NCI-H2227 treated with DMSO at 0.1 percent for 48 hours (cell line): ENCODE data around the gene KDSR.

ENCODE experiments used
- DNase-seq: peaks from one replicate; lab custom pipeline; 2025; lab: John Stamatoyannopoulos, UW

Gene KDSR, protein sequence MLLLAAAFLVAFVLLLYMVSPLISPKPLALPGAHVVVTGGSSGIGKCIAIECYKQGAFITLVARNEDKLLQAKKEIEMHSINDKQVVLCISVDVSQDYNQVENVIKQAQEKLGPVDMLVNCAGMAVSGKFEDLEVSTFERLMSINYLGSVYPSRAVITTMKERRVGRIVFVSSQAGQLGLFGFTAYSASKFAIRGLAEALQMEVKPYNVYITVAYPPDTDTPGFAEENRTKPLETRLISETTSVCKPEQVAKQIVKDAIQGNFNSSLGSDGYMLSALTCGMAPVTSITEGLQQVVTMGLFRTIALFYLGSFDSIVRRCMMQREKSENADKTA

DNA sequence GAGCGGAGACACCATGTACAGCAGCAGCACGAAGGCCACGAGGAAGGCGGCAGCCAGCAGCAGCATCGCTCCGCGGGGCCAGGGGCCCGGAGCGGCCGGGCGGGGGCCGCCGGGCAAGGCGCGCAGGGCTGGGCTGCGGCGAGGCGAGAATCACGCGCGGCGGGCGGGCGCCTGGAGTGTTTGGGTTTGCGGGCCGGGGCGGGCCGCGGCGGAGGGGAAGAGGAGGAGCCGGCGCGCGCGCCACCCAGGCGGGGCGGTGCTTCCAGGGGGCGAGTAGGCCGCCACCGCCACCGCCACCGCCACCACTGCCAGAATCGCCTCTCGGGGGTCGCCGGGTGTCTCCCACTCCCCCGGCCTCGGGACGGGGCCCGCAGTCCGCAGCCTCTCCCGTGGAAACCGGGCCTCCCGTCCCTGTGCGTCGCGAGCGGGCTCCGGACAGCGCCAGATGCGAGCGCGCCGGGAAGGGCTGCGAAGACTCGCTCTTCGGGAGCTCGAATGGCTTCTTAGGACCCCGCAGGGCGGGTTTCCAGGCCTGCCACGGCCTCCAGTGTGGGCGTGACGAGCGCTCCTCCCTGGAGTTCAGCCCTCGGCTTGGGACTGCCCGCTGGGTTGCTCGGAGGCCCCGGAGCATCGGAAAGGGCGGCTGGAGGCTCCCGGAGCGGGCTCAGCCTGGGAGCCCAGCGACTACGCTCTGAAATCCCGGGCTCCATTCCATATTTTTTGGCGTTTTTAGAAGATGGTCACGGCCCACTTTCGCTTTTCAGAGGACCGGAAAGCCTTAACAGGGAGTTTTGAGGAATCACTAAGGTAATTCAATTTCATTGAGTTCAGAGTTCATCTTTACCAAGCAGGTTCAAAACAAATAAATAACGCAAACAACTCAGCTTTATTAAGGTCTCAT lies at the start of gene KDSR:
KDSR (minus strand) TSS at position 154 of the 901 bp plus-strand sequence; CDS start at position 66, 88 bp downstream.
- peak; percentile 98 for DNase-seq

DNA sequence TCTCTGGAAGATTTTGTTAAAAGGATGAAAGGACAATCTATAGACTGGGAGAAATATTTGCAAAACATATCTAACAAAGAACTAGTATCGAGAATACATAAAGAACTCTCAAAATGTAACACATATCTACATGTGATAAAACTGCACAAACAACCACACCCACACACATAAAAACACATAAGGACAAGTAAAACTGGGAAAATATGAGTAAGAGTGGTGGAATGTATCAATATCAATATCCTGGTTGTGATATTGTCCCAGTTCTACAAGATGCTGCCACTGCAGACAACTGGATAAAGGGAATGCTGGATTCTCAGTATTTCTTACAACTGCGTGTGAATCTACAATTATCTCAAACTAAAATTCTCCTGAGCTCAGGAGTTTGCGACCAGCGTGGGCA lies 45.9 kb upstream of the KDSR start:
- DNase-seq, result no peak

DNA sequence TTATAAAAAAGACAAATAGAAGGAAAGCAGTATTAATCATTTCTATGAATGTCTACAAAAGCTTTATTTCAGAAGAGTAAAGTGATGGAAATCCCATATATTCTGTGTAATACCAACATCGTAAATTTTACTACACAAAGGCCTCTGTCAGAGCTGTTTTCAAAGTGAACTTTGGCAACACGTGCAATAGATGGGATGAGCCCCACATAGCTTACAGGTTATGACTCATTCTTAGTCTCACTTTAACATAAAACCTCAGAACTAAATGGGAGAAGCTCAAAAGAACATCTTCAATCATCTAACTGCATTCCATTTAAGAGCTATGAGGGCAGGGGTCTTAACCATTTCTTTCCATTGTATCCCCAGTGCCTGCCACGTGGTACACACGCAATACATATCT lies 43.8 kb upstream of the KDSR start:
- no peak for DNase-seq

DNA sequence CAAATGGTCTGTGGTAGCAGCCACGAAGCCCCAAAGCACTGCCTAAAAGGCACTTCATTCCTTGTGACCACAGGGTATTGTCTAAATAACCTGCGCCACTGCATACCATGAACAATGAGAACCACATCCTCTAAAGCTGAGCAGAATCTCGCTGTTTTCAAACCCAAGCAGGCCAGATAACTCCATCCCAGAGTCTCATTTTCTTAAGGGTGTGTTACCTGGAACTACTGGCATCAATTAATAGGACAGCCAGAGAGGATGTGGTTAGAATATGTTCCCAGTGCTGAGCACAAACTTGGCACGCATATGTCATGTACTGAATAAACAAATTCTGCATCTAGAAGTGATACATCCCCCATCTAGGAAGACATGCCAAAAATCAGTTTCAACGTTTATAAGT lies 42.3 kb upstream of the KDSR start:
- no peak for DNase-seq

DNA sequence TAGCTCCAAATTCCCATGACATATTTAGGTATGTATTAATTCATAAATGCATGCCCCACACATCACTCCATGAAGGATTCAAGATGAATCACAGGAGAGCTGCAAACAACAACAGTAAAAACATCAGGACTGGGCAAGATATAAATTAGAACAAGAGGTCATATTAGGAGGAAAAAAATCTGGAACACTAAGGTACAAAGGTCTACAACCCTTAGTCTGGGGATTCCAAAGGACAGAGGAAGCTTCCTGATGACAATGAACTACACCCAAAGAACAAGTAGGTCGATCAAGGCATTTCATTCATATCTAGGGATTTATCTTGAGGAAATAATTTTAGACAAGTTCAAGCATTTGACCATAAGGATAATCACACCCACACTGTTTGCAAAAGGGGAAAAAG lies 40.7 kb upstream of the KDSR start:
- no peak for DNase-seq

DNA sequence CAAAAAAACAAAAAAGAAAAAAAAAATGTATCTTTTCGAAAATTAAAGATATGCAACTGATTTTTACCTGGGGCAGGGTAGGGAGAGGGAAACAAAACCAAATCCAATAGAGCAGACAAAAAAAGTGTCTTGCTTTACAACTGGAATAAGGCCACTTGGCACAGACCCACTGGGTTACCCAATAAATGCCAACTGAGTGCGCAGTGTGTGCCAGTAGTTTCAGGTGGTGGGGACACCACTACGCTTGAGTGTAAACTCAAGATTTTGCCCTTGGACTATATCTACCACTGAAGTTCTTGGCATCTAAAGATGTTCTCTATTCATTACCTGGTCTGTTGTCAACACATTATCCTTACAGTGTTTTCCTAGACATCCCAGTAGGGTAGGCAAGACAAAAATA lies 39.0 kb upstream of the KDSR start:
- DNase-seq, result no peak

DNA sequence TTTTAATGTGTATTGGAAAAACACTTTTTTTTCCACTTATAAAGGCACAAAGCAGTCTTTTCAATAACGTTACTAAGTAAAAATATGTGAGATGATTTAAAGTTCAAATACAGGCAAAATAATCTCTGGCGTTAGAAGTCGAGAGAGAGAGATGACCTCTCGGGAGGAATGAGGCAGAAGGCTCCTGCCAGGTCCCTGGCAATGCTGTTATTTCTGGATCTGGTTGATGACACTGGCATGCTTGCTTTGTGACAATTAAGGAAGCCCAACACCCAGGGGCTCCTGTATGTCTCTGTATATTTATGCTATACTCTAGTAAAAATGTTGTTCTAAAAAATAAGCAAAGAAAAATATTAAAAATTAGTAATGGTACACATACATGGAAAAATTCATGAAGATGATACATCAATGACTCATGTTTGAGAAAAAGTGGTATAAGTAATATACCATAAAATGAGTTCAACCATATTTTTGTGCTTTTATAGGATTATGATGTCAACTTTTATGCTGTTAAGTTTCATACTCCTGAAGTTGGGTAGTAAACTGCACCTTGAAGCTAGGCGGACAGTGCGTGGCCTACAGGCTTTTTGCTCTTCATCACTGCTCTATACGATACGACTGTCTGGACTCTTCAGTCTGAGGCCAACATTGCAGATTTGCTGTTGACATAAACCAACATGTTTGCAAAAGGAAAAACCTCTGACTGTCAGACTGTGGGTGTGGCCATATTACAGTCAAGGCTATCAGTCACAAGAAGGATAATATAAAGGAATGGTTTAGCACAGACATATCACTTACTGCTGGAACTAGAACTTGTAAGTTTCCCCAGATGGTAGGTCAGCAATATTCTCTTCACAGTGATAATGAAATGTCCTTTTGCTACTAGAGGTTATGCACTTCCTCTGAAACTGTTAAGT lies 35.5 kb upstream of the KDSR start:
- DNase-seq, result no peak

DNA sequence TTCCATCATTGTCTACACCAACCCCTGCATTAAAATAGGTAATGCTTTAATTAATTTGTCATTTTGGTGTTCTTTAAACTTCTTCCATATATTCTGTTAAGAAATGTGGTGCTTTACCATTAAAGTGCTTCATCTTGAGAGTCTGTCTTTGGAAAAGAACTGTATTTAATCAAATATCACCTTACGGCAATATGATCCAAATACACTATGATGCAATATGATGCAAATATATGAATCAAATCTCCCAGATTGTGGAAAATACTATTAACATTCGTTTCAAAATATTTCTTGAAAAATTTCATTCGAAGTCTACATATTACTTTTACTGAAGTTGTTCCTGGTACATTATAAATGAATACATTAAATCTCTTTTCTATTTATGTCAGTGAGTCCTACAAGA lies 32.3 kb upstream of the KDSR start:
- DNase-seq, result no peak

DNA sequence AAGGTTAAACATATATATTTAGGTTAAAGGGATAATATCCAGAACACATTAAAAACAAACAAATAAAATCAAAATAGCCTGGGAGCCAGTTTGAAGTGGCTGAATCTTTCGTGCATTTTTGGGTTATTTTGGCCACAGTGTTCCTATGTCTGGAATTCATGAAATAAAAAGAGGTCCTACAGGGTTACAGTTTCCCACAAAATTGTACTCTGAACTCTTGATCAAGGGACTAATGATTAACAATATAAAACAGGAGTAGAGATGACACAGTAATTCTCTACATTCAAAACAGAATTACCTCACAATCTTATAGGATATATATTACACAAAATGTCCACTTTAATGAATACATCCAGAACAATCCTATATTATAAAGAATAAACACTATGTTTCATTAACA lies 30.3 kb upstream of the KDSR start:
- no peak for DNase-seq

DNA sequence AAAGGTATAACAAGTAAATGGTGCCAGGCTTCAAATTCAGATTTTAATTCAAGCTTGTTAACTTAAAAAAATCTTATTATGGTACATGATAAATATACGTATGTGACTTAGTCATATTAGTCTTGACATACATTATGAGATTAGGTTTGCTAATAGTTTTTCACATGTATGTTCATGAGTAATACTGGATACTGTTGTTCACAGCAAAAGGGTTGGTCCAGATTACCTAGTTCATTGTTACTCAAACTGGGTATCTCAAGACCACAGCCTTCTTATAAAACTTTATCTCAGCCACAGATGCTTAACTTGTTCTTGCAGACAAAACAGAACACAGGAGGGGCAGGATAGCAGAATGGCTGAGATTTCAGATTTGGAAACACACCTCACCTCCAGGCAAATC lies 28.5 kb upstream of the KDSR start:
- DNase-seq, result no peak

DNA sequence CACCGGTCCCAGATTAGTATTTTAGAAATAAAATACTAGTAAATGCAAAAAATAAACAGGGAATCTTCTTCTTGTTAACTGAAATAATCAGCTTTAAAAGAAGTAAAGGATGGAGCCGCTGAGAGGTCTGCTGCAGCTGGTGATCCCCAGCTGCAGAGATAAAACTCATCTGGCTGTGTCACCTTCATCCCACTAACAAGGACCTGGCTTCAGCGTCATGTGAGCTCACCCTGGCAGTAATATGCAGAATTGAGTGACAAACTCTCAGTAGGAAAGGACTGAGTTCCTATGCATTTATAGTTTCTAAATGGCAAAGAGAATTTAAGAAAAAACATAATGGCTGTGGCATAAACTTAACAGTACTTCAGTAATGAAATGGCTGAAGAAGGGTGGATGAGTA lies 27.9 kb upstream of the KDSR start:
- DNase-seq, result no peak

DNA sequence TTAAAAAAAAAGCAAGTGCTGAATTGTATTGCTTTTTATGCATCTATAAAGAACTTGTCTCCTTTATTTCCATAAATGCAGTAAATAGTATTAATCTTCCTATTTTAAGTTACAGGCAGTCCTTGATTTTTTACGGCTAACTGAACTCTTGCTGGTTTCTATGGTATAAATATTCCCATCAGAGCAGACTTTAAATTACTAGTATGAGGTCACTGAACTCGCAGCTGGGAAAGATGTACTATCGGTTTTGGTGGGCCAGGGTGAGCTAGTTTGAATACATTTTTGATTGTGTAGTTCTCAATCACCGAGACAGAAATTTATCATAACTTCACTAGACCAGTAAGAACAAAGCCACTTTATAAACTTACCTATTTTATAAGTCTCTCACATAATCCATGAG lies 20.9 kb upstream of the KDSR start:
- DNase-seq, result no peak

DNA sequence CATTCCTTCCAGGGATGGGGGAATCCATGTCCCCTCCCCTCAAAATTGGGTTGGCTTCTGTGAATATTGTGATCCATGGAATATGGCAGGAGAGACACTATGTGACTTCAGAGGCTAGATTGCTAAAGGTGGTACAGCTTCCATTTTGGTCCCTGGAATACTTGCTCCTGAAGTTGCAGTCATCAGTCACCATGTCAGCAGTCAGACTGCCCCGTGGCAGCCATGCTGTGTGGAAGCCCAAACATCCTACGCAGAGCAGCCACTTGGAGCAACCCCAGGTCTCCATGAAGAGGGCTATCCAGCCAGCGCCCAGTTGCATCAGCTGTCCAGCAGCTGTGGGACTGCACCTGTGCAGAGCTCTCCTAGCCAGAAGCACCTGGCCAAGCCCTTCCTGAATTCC lies 15.8 kb upstream of the KDSR start:
- DNase-seq, result no peak

DNA sequence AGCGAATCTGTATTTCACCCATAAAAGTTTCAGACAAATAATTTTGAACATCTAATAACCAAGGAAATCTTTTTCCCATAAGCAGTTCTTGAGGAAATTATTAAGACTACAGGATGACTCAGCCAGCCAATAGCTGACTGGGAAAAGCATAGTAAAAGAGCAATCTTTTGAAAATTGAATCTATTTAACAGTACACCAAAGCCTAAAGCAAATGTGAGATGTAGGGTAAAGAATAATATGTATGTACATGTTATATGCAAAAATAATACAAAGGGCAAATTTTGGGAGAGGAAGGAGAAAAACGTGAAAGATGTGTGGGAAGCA lies 12.6 kb upstream of the KDSR start:
- DNase-seq, result no peak

DNA sequence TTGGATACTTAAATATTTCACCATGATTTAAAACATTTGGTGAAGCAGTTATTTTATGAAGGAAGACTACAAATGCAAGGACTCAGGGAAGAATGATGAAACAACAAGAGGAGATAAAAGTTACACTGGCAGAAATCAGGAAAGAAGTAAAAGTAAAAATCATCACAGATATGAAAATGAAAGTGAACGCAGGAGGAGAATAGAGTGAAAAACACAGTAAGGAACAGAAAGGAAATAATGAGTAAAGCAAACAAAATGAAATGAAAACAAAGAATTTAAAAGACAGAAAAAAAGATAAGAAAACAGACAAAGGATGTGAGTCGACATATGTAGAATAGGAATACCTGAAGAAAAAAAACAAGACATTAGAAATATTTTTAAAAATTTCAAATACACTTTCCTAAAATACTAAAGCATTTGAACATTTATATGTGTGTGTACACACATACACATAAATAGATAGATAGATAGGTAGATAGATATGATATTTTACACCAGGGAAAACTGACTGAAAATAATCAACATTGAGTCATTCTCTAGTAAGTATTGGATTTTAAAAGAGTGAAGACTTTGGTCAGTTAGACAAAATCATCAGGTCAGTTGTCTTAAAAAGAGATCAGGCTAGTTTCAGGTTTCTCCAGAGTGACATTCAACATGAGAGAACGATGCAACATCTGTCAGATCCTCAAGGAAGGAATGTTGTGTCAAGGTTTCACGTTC lies 12.1 kb upstream of the KDSR start:
- DNase-seq, result no peak

DNA sequence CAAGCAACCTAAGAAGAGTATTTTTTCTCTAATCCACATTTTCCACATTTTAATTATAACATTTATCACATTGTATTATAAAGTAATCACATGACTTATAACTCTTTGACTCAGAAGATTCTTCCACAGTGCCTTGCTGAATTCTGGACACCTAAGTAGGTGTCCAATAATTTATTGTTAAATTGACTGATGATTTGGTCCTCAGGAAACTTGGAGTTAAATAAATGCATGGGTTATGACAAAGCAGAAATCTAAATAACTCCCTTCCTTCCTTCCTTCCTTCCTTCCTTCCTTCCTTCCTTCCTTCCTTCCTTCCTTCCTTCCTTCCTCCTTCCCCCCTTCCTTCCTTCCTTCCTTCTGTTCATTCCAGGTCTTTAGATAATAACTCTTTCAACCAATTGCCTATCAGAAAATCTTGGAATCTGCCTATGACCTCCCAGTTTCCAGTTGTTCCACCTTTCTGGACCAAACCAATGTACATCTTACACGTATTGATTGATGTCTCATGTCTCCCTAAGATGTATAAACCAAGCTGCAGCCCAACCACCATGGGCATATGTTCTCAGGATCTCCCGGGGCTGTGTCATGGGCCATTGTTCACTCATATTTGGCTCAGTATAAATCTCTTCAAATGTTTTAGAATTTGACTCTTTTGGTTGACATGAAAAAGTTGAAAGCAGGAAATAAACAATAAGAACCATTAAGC lies 10.4 kb upstream of the KDSR start:
- no peak for DNase-seq

DNA sequence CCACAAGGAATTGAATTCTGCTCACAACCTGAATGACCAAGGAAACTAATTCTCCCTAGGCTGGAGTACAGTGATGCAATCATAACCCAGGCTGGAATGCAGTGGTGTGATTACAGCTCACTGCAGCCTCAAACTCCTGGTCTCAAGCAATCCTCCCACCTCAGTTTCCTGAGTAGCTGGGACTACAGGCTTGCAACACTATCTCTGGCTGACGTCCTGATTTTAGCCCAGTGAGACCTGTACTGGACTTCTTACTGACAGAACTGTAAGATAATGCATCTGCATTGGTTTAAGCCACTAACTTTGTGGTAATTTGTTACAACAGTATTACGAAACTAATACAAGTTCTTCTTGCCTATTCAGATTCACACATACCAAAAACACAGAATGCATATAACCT lies 9.5 kb upstream of the KDSR start:
- DNase-seq, result no peak

DNA sequence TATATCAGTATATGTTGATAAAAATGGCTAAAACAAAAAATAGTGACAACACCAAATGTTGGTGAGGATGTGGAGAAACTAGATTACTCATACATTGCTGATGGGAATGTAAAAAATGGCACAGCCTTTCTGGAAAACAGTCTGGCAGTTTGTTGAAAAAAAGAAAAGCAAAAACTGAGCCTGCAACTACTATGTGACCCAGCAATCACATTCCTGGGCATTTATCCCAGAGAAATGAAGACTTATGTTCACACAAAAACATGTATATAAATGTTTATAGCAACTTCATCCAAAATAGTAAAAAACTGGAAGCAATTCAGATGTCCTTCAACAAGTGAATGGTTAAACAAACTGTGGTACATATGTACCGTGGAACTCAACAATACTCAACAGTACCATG lies 7.5 kb upstream of the KDSR start:
- no peak for DNase-seq

DNA sequence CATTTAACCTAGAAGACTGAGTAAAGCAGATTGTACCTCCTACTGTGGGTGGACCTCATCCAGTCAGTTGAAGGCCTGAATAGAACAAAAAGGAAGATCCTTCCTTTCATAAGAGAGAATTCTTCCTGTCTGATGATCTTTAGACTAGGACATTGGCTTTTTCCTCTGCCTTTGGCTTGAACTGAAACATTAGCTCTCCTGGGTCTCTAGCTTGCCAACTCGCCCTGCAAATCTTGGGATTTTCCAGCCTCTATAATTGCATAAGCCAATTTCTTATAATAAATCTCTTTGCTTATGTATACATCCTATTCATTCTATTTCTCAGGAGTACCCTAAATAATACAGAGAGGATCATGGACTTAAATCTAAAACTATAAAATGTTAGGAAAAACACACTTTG lies 6.2 kb upstream of the KDSR start:
- no peak for DNase-seq

DNA sequence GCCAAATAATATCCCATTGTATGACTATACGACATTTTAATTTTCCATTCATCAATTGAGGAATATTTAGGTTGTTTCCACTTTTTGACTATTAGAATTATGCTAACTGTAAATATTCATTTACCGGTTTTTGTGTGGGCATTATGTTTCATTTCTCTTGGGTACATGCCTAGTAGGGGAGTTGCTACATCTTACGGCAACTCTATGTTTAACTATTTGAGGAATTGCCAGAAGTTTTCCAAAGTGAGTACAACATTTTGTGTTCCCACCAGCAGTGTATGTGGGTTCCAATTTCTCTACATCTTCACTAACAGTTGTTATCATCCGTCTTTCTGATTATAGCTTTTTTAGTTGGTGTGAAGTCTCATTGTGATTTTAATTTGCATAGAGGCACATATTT lies 1.6 kb upstream of the KDSR start:
- no peak for DNase-seq
